ENCODE results near the gene ZNF664.

- TF ChIP-seq CTCF (IDR thresholded peaks at IDR 0.05 in 2 of 3, conservative IDR thresholded peaks at IDR 0.05 in 1 of 3; ENCODE audit: control insufficient read depth in 2 of 3, extremely low read depth in 1 of 3, insufficient read depth in 1 of 3, low read depth in 3 of 3, low read length in 3 of 3) (no peak), BCL3 (IDR thresholded peaks at IDR 0.05; ENCODE audit: borderline replicate concordance, insufficient read depth, low read depth, low read length, poor library complexity, severe bottlenecking) (no peak), EP300 (IDR thresholded peaks at IDR 0.05; ENCODE audit: borderline replicate concordance in 1 of 2, control insufficient read depth in 1 of 2, low read depth in 2 of 2, low read length in 2 of 2) (no peak), MYC (IDR thresholded peaks at IDR 0.05; ENCODE audit: insufficient read depth, insufficient read length, insufficient replicate concordance, low read length, severe bottlenecking) (no peak), SIN3A (IDR thresholded peaks at IDR 0.05; ENCODE audit: low read depth, low read length) (no peak)
Observed at GRCh38 chr12:123929946-123930583, 43.0 kb upstream of the ZNF664 start.

Measured in GM12878 (cell line).